HCT116 (cell line): ENCODE measurements around the gene FBXL19. TPM values are rescaled to one million over a fixed set of nuclear protein-coding genes. Genes with fewer than 3 reads are reported as not detected.

ENCODE experiments used
- ATAC-seq: fragments of 200-7000 bp; cut with Tn5 transposase; 2 replicates; pipeline ENCODE4 v1.9.1; 2020; ENCODE audit warnings: mild to moderate bottlenecking, moderate library complexity
- BruUV-seq: library from RNA; stranded (reverse); fragments of 400-500 nt; replicated peaks from 2 replicates; lab custom pipeline; 2021; lab: Mats Ljungman, UMichigan
- CTCF ChIA-PET: fragments of 300-600 bp; sonication (Branson Sonifier 250); formaldehyde crosslinking; loops from one replicate; lab custom pipeline; 2021; ENCODE audit warnings: antibody characterized with exemption; lab: Charles Lee
- POLR2A ChIA-PET: fragments of 300-600, 350-600 bp; sonication (Branson Sonifier 250); formaldehyde crosslinking; loops from one replicate; lab custom pipeline; 2021; ENCODE audit warnings: antibody characterized with exemption; lab: Charles Lee
- RAD21 ChIA-PET, 2 experiments: fragments of 300-600 bp; sonication (Branson Sonifier 250); formaldehyde crosslinking; loops; one replicate each; lab custom pipeline; 2023; ENCODE audit warnings: low total read pairs in 2 of 2; ENCODE audit not compliant: uncharacterized antibody in 2 of 2, unreplicated experiment in 2 of 2, low non-redundant PET in 1 of 2; lab: Charles Lee
- DNase-seq: peaks from one replicate; pipeline ENCODE4 v3.0.0-alpha.2; 2010; ENCODE audit warnings: low read depth, low spot score
- H2AFZ ChIP-seq: fragments of 200-600 bp; shearing (Covaris generic), sonication (generic); 2 replicates; pipeline ENCODE4 v1.6.1; 2017; ENCODE audit warnings: low read depth, mixed run types, mixed read lengths, antibody characterized with exemption, low read length; ENCODE audit not compliant: poor library complexity, severe bottlenecking
- H3K27ac ChIP-seq: 2 replicates; pipeline ENCODE4 v1.5.1; 2012; ENCODE audit warnings: low read depth, low read length
- H3K27me3 ChIP-seq: fragments of 200-600 bp; sonication (generic); 2 replicates; pipeline ENCODE4 v1.6.1; 2016; ENCODE audit warnings: mixed run types, low read length, mixed read lengths; ENCODE audit not compliant: insufficient read depth
- H3K36me3 ChIP-seq, 2 experiments: fragments of 200-500 bp in 1 of 2; fragments of 200-600 bp in 1 of 2; sonication (Bioruptor generic) in 1 of 2; sonication (generic) in 1 of 2; 2 replicates each; pipeline versions ENCODE4 v1.5.1 to v1.6.1; 2014 to 2016; ENCODE audit warnings: low read length in 2 of 2, inconsistent platforms in 1 of 2, mixed read lengths in 1 of 2, mixed run types in 1 of 2; ENCODE audit not compliant: insufficient read depth in 2 of 2, control insufficient read depth in 1 of 2
- H3K4me1 ChIP-seq, 2 experiments: fragments of 200-600 bp in 1 of 2; sonication (generic) in 1 of 2; 2 replicates each; pipeline versions ENCODE4 v1.5.1 to v1.6.1; 2012 to 2017; ENCODE audit warnings: low read length in 2 of 2, inconsistent platforms in 1 of 2, mild to moderate bottlenecking in 1 of 2, mixed read lengths in 1 of 2, mixed run types in 1 of 2, moderate library complexity in 1 of 2; ENCODE audit not compliant: insufficient read depth in 2 of 2, control insufficient read depth in 1 of 2
- H3K4me2 ChIP-seq: fragments of 200-600 bp; sonication (generic); 2 replicates; pipeline ENCODE4 v1.6.1; 2017; ENCODE audit warnings: mixed run types, low read length, mixed read lengths
- H3K4me3 ChIP-seq, 2 experiments: fragments of 200-600 bp in 1 of 2; sonication (generic) in 1 of 2; replicated peaks in 1 of 2; 2 replicates each; pipeline ENCODE4 v1.5.1; 2011 to 2016; ENCODE audit warnings: low read length in 2 of 2, control low read depth in 1 of 2, low read depth in 1 of 2, mild to moderate bottlenecking in 1 of 2, mixed read lengths in 1 of 2, mixed run types in 1 of 2
- H3K79me2 ChIP-seq: fragments of 200-600 bp; sonication (generic); 2 replicates; pipeline ENCODE4 v1.6.1; 2017; ENCODE audit warnings: mild to moderate bottlenecking, mixed run types, low read length, moderate library complexity, mixed read lengths; ENCODE audit not compliant: insufficient read depth
- H3K9ac ChIP-seq: fragments of 200-600 bp; sonication (generic); 2 replicates; pipeline ENCODE4 v1.6.1; 2016; ENCODE audit warnings: low read length, mixed read lengths
- H3K9me2 ChIP-seq: fragments of 200-600 bp; sonication (generic), shearing (Covaris generic); 2 replicates; pipeline ENCODE4 v1.6.1; 2017; ENCODE audit warnings: mixed run types, mild to moderate bottlenecking, moderate library complexity; ENCODE audit not compliant: insufficient read depth
- H3K9me3 ChIP-seq, 2 experiments: fragments of 200-500 bp in 1 of 2; fragments of 200-600 bp in 1 of 2; sonication (Bioruptor generic) in 1 of 2; sonication (generic) in 1 of 2; 2 replicates each; pipeline ENCODE4 v1.6.1; 2014 to 2017; ENCODE audit warnings: low read length in 2 of 2, mixed read lengths in 2 of 2, inconsistent platforms in 1 of 2, low read depth in 1 of 2, mild to moderate bottlenecking in 1 of 2, mixed run types in 1 of 2, moderate library complexity in 1 of 2; ENCODE audit not compliant: control insufficient read depth in 1 of 2, insufficient read depth in 1 of 2
- H4K20me1 ChIP-seq: fragments of 200-600 bp; sonication (generic), shearing (Covaris generic); 2 replicates; pipeline ENCODE4 v1.6.1; 2017; ENCODE audit warnings: mixed run types, mild to moderate bottlenecking, moderate library complexity; ENCODE audit not compliant: insufficient read depth
- JUND ChIP-seq: IDR thresholded peaks from 2 replicates; pipeline ENCODE4 v1.6.1; 2012
- POLR2AphosphoS5 ChIP-seq: IDR thresholded peaks from 2 replicates; pipeline ENCODE4 v1.6.1; 2011; ENCODE audit warnings: mild to moderate bottlenecking, low read depth, low read length, moderate library complexity
- RAD21 ChIP-seq: IDR thresholded peaks from 2 replicates; pipeline ENCODE4 v1.6.1; 2012; ENCODE audit warnings: low read depth, mild to moderate bottlenecking
- intact Hi-C: fragments of 100-400 bp; cut with micrococcal nuclease; formaldehyde crosslinking; loops from 2 replicates; pipeline ENCODE4 v1.10.0; 2022
- total RNA-seq: library from RNA; stranded (reverse); gene quantifications from one replicate; pipeline ENCODE4 v1.2.1, GENCODE V29; 2021; ENCODE audit not compliant: unreplicated experiment
- TF ChIP-seq, protein P1 (sequence below), 3 experiments: fragments of 200-600 bp in 1 of 3; sonication (generic) in 1 of 3; IDR thresholded peaks in 2 of 3; conservative IDR thresholded peaks in 1 of 3; 2 replicates each; pipeline ENCODE4 v1.5.1; 2012 to 2017; ENCODE audit warnings: low read depth in 2 of 3, low read length in 2 of 3, antibody characterized with exemption in 1 of 3, borderline replicate concordance in 1 of 3, control low read depth in 1 of 3, mild to moderate bottlenecking in 1 of 3, mixed read lengths in 1 of 3, mixed run types in 1 of 3, moderate library complexity in 1 of 3; ENCODE audit not compliant: insufficient read depth in 1 of 3

The FBXL19 gene
- total RNA-seq, 1 experiment from 2014 or later, result 45.2 TPM

- no peaks in the 10 kb centered on the region for H3K27me3 ChIP-seq
- ATAC-seq (peak; percentile 91), DNase-seq (peak; percentile 58)
- no peaks in the 10 kb centered on the region for H3K79me2 ChIP-seq
- RAD21 ChIA-PET, result interaction anchor here (0.7 to 1.8 kb wide), 10 partner anchors 12 to 349 kb away, joined by 3 to 7 read pairs (median 4); partner anchors contain the start of genes KAT8 (in 1 of the 2), VKORC1 (in 1 of the 2), ZNF646 (in 1 of the 2) and ZNF668 (in 1 of the 2)
- H3K27ac ChIP-seq, result peak within 1 kb of the TSS; percentile 49; the same call in 1 of the 2 replicates
- H3K9ac ChIP-seq, result peak within 1 kb of the TSS; percentile 57
- POLR2A ChIA-PET, result interaction anchor here (1.0 to 1.8 kb wide), 3 partner anchors 89 to 195 kb away, joined by 3 to 6 read pairs (median 4); partner anchors contain the start of genes FUS, ZNF646 and ZNF668
- H3K9me3 ChIP-seq, result no peaks in the 10 kb centered on the region
- H3K9me2 ChIP-seq, result no peaks in the 10 kb centered on the region
- H2AFZ ChIP-seq, result no peak within 1 kb of the TSS
- intact Hi-C loops, result loop anchor here (1.0 to 10.0 kb wide), 6 partner anchors 32 to 883 kb away; no protein-coding TSS in a partner anchor
- H3K4me3 ChIP-seq, result peak within 1 kb of the TSS; percentile 35 to 45
- TF ChIP-seq RAD21 (peak; percentile 92), POLR2AphosphoS5 (peak; percentile 59), JUND (no peak)
- TF ChIP-seq, protein P1, sequence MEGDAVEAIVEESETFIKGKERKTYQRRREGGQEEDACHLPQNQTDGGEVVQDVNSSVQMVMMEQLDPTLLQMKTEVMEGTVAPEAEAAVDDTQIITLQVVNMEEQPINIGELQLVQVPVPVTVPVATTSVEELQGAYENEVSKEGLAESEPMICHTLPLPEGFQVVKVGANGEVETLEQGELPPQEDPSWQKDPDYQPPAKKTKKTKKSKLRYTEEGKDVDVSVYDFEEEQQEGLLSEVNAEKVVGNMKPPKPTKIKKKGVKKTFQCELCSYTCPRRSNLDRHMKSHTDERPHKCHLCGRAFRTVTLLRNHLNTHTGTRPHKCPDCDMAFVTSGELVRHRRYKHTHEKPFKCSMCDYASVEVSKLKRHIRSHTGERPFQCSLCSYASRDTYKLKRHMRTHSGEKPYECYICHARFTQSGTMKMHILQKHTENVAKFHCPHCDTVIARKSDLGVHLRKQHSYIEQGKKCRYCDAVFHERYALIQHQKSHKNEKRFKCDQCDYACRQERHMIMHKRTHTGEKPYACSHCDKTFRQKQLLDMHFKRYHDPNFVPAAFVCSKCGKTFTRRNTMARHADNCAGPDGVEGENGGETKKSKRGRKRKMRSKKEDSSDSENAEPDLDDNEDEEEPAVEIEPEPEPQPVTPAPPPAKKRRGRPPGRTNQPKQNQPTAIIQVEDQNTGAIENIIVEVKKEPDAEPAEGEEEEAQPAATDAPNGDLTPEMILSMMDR (IDR thresholded peaks at IDR 0.05 in 2 of 3, conservative IDR thresholded peaks at IDR 0.05 in 1 of 3; ENCODE audit: borderline replicate concordance in 1 of 3, insufficient read depth in 1 of 3, low read depth in 2 of 3, low read length in 2 of 3), result peak; percentile 87 to 98 (median 92)
- no TSS peak for BruUV-seq
- H3K36me3 ChIP-seq, result peaks cover 0 to 5% of the 10 kb centered on the region in 2 experiments; a peak in 2 of 4 replicates
- H3K4me1 ChIP-seq, result peaks cover 0 to 14% of the 10 kb centered on the region in 2 experiments; a peak in 3 of 4 replicates
- no peaks in the 10 kb centered on the region for H4K20me1 ChIP-seq
- peak within 1 kb of the TSS; percentile 73 for H3K4me2 ChIP-seq
- CTCF ChIA-PET, result interaction anchor here (1.0 to 4.0 kb wide), 27 partner anchors 9 to 884 kb away, joined by 3 to 29 read pairs (median 5); partner anchors contain the start of genes ARMC5, KAT8, STX4 and VKORC1
Measured at GRCh38 chr16:30984669-30985400, 61.5 kb downstream of the FBXL19 start, which contains the start of gene HSD3B7. Gene HSD3B7 (plus strand): TSS chr16:30985207. CDS start chr16:30985659, 452 bp downstream.
